DOHH2 (cell line): ENCODE measurements around the gene SLC1A2.

ENCODE experiments used
- H3F3A ChIP-seq: fragments of 200-600 bp; sonication (generic), shearing (Covaris generic); 2 replicates; pipeline ENCODE4 v1.6.0; 2016; ENCODE audit warnings: antibody characterized with exemption, mild to moderate bottlenecking; ENCODE audit not compliant: control insufficient read depth, insufficient read depth
- H3K27ac ChIP-seq: fragments of 200-600 bp; sonication (generic); 2 replicates; pipeline ENCODE4 v1.5.1; 2014; ENCODE audit warnings: low read depth, mild to moderate bottlenecking, low read length, moderate library complexity
- H3K27me3 ChIP-seq: fragments of 200-600 bp; sonication (generic); 2 replicates; pipeline ENCODE4 v1.6.1; 2014; ENCODE audit warnings: mild to moderate bottlenecking, low read length, mixed read lengths; ENCODE audit not compliant: control insufficient read depth
- H3K36me3 ChIP-seq: fragments of 200-600 bp; sonication (generic); 2 replicates; pipeline ENCODE4 v1.6.1; 2014; ENCODE audit warnings: mild to moderate bottlenecking, low read length, moderate library complexity, mixed read lengths; ENCODE audit not compliant: control insufficient read depth
- H3K4me1 ChIP-seq: fragments of 200-600 bp; sonication (generic); 2 replicates; pipeline ENCODE4 v1.6.1; 2014; ENCODE audit warnings: mild to moderate bottlenecking, low read length, mixed read lengths; ENCODE audit not compliant: control insufficient read depth
- H3K4me2 ChIP-seq: fragments of 200-600 bp; sonication (generic); 2 replicates; pipeline ENCODE4 v1.6.0; 2014; ENCODE audit warnings: mild to moderate bottlenecking, low read length, moderate library complexity
- H3K4me3 ChIP-seq: fragments of 200-600 bp; sonication (generic); 2 replicates; pipeline ENCODE4 v1.5.1; 2014; ENCODE audit warnings: mild to moderate bottlenecking, low read length, mixed read lengths
- H3K79me2 ChIP-seq: fragments of 200-600 bp; sonication (generic); 2 replicates; pipeline ENCODE4 v1.6.1; 2014; ENCODE audit warnings: mild to moderate bottlenecking, low read length, mixed read lengths; ENCODE audit not compliant: control insufficient read depth
- H3K9me2 ChIP-seq: fragments of 200-600 bp; sonication (generic); replicated peaks from 2 replicates; pipeline ENCODE4 v1.6.1; 2014; ENCODE audit warnings: mild to moderate bottlenecking, low read length, mixed read lengths; ENCODE audit not compliant: control insufficient read depth
- H3K9me3 ChIP-seq: fragments of 200-600 bp; sonication (generic); 2 replicates; pipeline ENCODE4 v1.6.1; 2014; ENCODE audit warnings: antibody characterized with exemption, low read length, mixed read lengths; ENCODE audit not compliant: control insufficient read depth, insufficient read depth
- H4K20me1 ChIP-seq: fragments of 200-600 bp; sonication (generic); 2 replicates; pipeline ENCODE4 v1.6.0; 2014; ENCODE audit warnings: low read depth, mild to moderate bottlenecking, antibody characterized with exemption, low read length, moderate library complexity; ENCODE audit not compliant: control insufficient read depth, insufficient read depth
- CTCF ChIP-seq: fragments of 200-600 bp; sonication (generic); IDR thresholded peaks from one replicate; pipeline ENCODE4 v1.5.1; 2014; ENCODE audit warnings: antibody characterized with exemption, mild to moderate bottlenecking, low read depth, low read length; ENCODE audit not compliant: poor library complexity, severe bottlenecking
- EZH2phosphoT487 ChIP-seq: fragments of 200-600 bp; sonication (generic); IDR thresholded peaks from 2 replicates; pipeline ENCODE4 v1.6.1; 2017; ENCODE audit warnings: borderline replicate concordance, mild to moderate bottlenecking, antibody characterized with exemption, low read length, moderate library complexity, mixed read lengths

The SLC1A2 gene

DNA sequence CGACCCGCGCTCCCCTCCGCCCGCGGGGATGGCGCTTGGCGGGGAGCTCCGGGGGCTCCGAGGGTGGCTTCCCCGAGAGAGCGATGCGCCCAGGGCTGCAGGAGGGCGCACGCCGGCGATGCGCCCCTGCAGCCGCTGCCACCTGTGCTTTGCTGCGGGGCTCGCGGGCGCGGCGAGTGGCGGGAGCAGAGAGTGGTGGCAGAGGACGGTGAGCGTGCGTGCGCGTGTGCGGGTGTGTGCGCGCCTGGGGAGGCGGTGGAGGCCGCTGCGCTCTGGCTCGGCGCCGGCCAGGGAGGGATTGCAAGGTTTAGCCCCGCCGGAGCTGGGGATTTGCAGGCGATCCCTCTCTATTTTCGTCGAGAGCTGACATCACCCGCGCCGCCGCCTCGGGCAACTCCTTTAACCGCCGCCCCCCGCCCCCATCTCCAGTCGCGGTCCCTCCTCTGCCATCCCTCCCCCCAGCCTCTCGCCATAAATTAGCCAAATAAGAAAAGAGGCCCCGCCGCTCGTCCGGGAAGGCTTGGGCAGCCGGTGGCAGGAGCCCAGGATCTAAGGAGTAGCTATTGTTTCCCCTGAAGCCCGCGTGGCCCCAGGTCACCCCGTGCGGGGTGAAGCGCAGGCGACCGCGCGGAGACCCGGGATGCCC, at the start of gene SLC1A2:
SLC1A2 (minus strand) TSS at position 375 of the 646 bp plus-strand sequence. CDS start 592 bp downstream, outside the sequence.
- H3K79me2 ChIP-seq: no peaks in the 10 kb centered on the region
- no peaks in the 10 kb centered on the region for H3F3A ChIP-seq
- H3K9me2 ChIP-seq: no peaks in the 10 kb centered on the region
- no peaks in the 10 kb centered on the region for H3K9me3 ChIP-seq
- no peak within 1 kb of the TSS for H3K4me2 ChIP-seq
- no peak within 1 kb of the TSS for H3K27ac ChIP-seq
- H3K4me3 ChIP-seq: no peak within 1 kb of the TSS
- no peaks in the 10 kb centered on the region for H3K36me3 ChIP-seq
- TF ChIP-seq CTCF: no peak
- no peak for TF ChIP-seq EZH2phosphoT487
- H3K4me1 ChIP-seq: no peaks in the 10 kb centered on the region
- no peaks in the 10 kb centered on the region for H4K20me1 ChIP-seq
- peaks cover 23% of the 10 kb centered on the region for H3K27me3 ChIP-seq

- H3K79me2 ChIP-seq: no peaks in the 10 kb centered on the region
- H3K27me3 ChIP-seq: no peaks in the 10 kb centered on the region
- no peaks in the 10 kb centered on the region for H3F3A ChIP-seq
- no peaks in the 10 kb centered on the region for H3K36me3 ChIP-seq
- no peaks in the 10 kb centered on the region for H3K9me2 ChIP-seq
- no peaks in the 10 kb centered on the region for H3K4me1 ChIP-seq
- H3K9me3 ChIP-seq: no peaks in the 10 kb centered on the region
- H3K27ac ChIP-seq: no peak overlapping the region
- no peak for TF ChIP-seq CTCF
- TF ChIP-seq EZH2phosphoT487: no peak
- no peaks in the 10 kb centered on the region for H4K20me1 ChIP-seq
- H3K4me2 ChIP-seq: no peak overlapping the region
- no peak overlapping the region for H3K4me3 ChIP-seq
Measured at GRCh38 chr11:35466058-35466457, 46.7 kb upstream of the SLC1A2 start.

GRCh38 chr11:35464308-35464707, 45.0 kb upstream of the SLC1A2 start:
- Histone ChIP-seq H3K36me3 (no peaks in the 10 kb centered on the region), H3K4me3 (no peak overlapping the region), H3K9me2 (no peaks in the 10 kb centered on the region), H4K20me1 (no peaks in the 10 kb centered on the region), H3K27me3 (no peaks in the 10 kb centered on the region), H3K9me3 (no peaks in the 10 kb centered on the region), H3K79me2 (no peaks in the 10 kb centered on the region), H3K27ac (no peak overlapping the region), H3K4me2 (no peak overlapping the region), H3F3A (no peaks in the 10 kb centered on the region), H3K4me1 (no peaks in the 10 kb centered on the region)
- TF ChIP-seq CTCF (no peak), EZH2phosphoT487 (no peak)

- Histone ChIP-seq H3K9me2 (no peaks in the 10 kb centered on the region), H3K79me2 (no peaks in the 10 kb centered on the region), H3K36me3 (no peaks in the 10 kb centered on the region), H3K4me2 (no peak overlapping the region), H3K9me3 (no peaks in the 10 kb centered on the region), H4K20me1 (no peaks in the 10 kb centered on the region), H3K4me1 (no peaks in the 10 kb centered on the region), H3F3A (no peaks in the 10 kb centered on the region), H3K27ac (no peak overlapping the region), H3K27me3 (no peaks in the 10 kb centered on the region), H3K4me3 (no peak overlapping the region)
- TF ChIP-seq CTCF: no peak
- no peak for TF ChIP-seq EZH2phosphoT487
Measured at GRCh38 chr11:35463331-35463751, 44.0 kb upstream of the SLC1A2 start.
